Activated CD4-positive, alpha-beta T cell treated with anti-CD3 and anti-CD28 coated beads, Interleukin-2, amount 10 ng/mL, durations not matched to agents 24 days and 14 days (primary cell): Measurements from ENCODE around the gene BCAT1. TPM values are rescaled to one million over a fixed set of nuclear protein-coding genes. Genes with fewer than 3 reads are reported as not detected.
"Not testable (repeated sequence)": the region's sequence is repeated elsewhere in the genome, so short reads cannot be mapped to it uniquely, and the experiment has no call there.

Experiments
- DNase-seq: peaks from one replicate; pipeline ENCODE4 v3.0.0; 2022
- H3K27ac Mint-ChIP-seq: one replicate; pipeline ENCODE4 v1.8.0; 2022; ENCODE audit warnings: mild to moderate bottlenecking, mixed read lengths
- H3K27me3 Mint-ChIP-seq: one replicate; pipeline ENCODE4 v1.8.0; 2022; ENCODE audit warnings: mixed read lengths
- H3K36me3 Mint-ChIP-seq: one replicate; pipeline ENCODE4 v1.8.0; 2022; ENCODE audit warnings: low read depth, mild to moderate bottlenecking, mixed read lengths
- H3K4me1 Mint-ChIP-seq: one replicate; pipeline ENCODE4 v1.8.0; 2021; ENCODE audit warnings: mixed read lengths
- H3K4me3 Mint-ChIP-seq: one replicate; pipeline ENCODE4 v1.8.0; 2022; ENCODE audit warnings: mild to moderate bottlenecking, moderate library complexity, mixed read lengths
- H3K9me3 Mint-ChIP-seq: one replicate; pipeline ENCODE4 v1.8.0; 2021; ENCODE audit warnings: mixed read lengths
- intact Hi-C: fragments of 100-400 bp; cut with micrococcal nuclease; formaldehyde crosslinking; loops from one replicate; pipeline ENCODE4 v1.15.1; 2023
- total RNA-seq: library from RNA; stranded (reverse); gene quantifications from 2 replicates; pipeline ENCODE4 v1.2.3, GENCODE V29; 2022

The BCAT1 gene
- total RNA-seq, 1 donor from 2014 or later, result 49.7 TPM

DNA sequence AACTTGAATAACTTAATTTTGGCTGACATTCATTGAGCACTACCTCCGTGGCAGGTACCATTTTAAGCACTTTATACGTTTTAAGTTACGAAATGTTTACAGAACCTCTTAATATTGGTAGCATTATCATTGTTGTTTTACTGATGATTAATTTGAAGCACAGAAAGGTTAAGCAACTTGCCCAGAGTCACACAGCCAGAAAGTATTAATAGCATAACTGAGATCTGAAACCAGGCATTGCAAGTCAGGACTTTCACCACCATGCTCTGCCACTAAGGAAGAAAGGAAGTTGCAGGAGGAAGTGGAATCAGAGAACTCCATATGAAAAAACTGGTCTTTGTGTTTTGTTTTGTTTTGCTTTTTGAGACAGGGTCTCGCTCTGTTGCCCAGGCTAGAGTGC, 28.2 kb upstream of the BCAT1 start:
- Mint-ChIP-seq H3K9me3 (peaks cover 4% of the 10 kb centered on the region), H3K36me3 (no peaks in the 10 kb centered on the region), H3K4me1 (peaks cover 2% of the 10 kb centered on the region), H3K27me3 (no peaks in the 10 kb centered on the region), H3K27ac (no peak overlapping the region), H3K4me3 (no peak overlapping the region)
- DNase-seq, result no peak
- intact Hi-C loops, result no loop called here

DNA sequence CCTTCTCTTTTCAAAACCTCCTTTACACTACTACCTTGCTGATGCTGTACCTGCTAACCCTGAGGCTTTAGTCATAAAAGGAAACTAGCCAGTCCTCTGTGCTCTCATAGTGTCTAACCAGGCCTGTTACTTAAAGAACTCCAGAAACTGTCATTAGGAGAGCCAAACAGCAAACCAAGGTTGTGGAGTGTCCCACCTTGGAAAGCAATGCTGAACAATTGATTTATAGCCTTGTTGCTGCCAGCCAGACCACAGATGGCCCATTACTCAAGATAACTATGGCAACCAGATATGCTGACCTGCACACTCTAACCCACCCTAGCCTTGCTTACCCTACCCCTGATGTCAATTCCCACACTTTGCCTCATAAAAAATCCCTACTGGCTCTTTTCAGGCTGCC, 26.5 kb upstream of the BCAT1 start:
- Mint-ChIP-seq H3K27ac (no peak overlapping the region), H3K36me3 (no peaks in the 10 kb centered on the region), H3K4me3 (no peak overlapping the region), H3K9me3 (peaks cover 7% of the 10 kb centered on the region), H3K4me1 (peaks cover 2% of the 10 kb centered on the region), H3K27me3 (no peaks in the 10 kb centered on the region)
- no peak for DNase-seq
- intact Hi-C loops, result no loop called here

DNA sequence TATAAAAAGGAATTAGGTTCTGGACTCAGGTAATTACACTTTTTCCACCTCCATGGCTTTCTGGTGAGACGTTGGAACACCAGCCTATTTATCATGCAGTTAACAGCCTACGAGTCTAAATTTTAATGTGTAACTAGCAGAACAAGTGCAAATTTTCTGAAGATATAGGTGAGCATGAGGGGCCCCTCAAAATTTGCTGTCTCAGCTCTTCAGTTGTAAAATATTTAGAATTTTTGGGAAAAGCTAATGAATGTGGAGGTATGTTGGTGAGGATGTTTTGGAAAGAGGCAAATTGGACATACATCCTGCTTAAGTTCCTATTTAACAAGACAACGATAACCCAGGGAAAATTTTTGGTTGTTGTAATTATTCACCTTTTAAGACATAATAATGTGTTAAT, 25.3 kb upstream of the BCAT1 start:
- intact Hi-C loops, result no loop called here
- Mint-ChIP-seq H3K27ac (no peak overlapping the region), H3K4me1 (peaks cover under 1% of the 10 kb centered on the region), H3K4me3 (no peak overlapping the region), H3K27me3 (no peaks in the 10 kb centered on the region), H3K9me3 (peaks cover 7% of the 10 kb centered on the region), H3K36me3 (no peaks in the 10 kb centered on the region)
- no peak for DNase-seq

DNA sequence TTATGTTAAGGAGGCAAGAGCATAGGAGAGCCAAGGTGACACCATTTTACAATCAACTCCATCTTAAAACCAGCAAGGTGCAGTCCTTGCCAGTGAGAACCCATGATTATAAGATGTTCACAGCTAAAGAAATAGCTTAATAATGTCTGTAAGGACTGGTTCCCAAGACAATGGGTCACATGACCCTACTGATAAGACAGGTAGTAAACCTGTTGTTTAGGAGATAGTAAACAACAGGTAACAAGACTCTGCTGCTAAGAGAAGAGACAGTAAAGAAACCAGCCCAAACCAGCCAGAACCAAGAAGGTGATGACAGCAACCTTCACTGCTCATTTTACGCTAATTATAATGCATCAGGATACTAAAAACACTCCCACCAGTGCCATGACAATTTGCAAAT, 23.2 kb upstream of the BCAT1 start:
- Mint-ChIP-seq H3K36me3 (no peaks in the 10 kb centered on the region), H3K27me3 (no peaks in the 10 kb centered on the region), H3K4me3 (no peak overlapping the region), H3K4me1 (no peaks in the 10 kb centered on the region), H3K9me3 (peaks cover 7% of the 10 kb centered on the region), H3K27ac (no peak overlapping the region)
- DNase-seq, result no peak
- intact Hi-C loops, result no loop called here

DNA sequence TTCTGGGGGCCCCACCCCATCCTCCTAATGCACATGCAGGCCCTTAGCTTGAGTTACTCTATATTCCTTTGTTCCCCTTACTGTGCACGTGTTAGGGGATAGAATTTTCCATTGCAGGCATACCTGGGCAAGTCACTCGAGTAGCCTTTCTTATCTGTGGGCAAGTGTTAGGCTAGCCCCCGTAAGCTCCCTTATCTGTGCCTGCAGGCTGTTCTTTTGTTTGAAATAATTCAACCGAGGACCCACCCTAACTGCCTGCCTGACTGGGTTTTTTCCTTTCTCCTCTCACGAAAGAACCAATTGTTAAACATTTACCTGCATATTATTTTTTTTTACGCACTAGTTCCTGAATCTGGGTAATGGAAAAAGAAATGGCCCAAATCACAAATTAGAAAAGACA, 21.3 kb upstream of the BCAT1 start:
- no peak overlapping the region for H3K4me3 Mint-ChIP-seq
- no peaks in the 10 kb centered on the region for H3K36me3 Mint-ChIP-seq
- no peaks in the 10 kb centered on the region for H3K27me3 Mint-ChIP-seq
- no peak for DNase-seq
- H3K4me1 Mint-ChIP-seq, result no peaks in the 10 kb centered on the region
- intact Hi-C loops, result no loop called here
- H3K27ac Mint-ChIP-seq, result no peak overlapping the region
- peaks cover 7% of the 10 kb centered on the region for H3K9me3 Mint-ChIP-seq

DNA sequence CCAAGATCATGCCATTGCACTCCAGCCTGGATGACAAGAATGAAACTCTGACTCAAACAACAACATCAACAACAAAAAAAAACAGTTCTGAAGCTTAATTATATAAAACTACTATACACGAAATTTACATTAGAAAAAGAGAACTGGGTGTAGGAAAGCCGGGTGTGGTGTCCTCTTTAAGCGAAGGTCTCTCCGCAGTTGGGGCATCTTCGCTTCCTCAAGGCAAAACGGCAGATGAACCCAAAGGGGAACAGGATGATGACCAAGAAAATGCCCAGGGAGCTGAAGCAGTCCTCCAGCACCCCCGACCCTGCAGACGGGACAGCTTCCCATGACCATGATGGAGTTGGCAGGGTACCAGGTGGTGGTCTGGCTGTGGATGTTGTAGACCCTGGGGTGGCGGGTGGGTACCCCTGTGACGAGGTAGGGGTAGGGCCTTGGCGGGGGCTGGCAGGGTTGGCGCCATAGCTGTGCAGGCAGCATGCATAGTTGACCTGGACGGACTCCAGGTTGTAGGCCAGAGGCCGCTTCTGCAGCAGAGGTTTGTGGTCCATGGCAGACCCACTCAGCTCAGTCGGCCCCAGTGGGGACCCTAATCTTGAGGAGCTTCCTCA, 18.2 kb upstream of the BCAT1 start:
- no peaks in the 10 kb centered on the region for H3K36me3 Mint-ChIP-seq

DNA sequence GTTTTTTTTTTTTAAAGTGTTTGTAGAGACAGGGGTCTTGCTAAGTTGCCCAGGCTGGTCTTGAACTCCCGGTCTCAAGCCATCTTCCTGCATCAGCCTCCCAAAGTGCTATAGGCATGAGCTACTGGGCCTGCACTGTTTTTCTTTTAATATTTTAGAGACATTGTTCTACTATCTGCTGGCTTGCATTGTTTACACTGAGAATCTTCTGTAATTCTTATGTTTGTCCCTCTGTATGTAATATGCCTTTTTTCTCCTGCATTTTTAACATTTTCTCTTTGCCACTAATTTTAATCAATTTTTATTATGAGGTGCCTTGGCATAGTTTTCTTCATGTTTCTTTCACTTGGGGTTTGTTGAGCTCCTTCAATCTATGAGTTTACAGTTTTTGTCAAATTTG, 15.4 kb upstream of the BCAT1 start:
- no peaks in the 10 kb centered on the region for H3K9me3 Mint-ChIP-seq
- no peak overlapping the region for H3K4me3 Mint-ChIP-seq
- peaks cover 10% of the 10 kb centered on the region for H3K4me1 Mint-ChIP-seq
- H3K27me3 Mint-ChIP-seq, result no peaks in the 10 kb centered on the region
- intact Hi-C loops, result no loop called here
- H3K27ac Mint-ChIP-seq, result no peak overlapping the region
- DNase-seq, result no peak
- H3K36me3 Mint-ChIP-seq, result no peaks in the 10 kb centered on the region

More for the DNA sequence above, 18.2 kb upstream of the BCAT1 start:
- no peaks in the 10 kb centered on the region for H3K27me3 Mint-ChIP-seq
- no peaks in the 10 kb centered on the region for H3K4me1 Mint-ChIP-seq
- DNase-seq, result no peak
- no peak overlapping the region for H3K27ac Mint-ChIP-seq
- intact Hi-C loops, result no loop called here
- H3K9me3 Mint-ChIP-seq, result peaks cover 3% of the 10 kb centered on the region
- no peak overlapping the region for H3K4me3 Mint-ChIP-seq

DNA sequence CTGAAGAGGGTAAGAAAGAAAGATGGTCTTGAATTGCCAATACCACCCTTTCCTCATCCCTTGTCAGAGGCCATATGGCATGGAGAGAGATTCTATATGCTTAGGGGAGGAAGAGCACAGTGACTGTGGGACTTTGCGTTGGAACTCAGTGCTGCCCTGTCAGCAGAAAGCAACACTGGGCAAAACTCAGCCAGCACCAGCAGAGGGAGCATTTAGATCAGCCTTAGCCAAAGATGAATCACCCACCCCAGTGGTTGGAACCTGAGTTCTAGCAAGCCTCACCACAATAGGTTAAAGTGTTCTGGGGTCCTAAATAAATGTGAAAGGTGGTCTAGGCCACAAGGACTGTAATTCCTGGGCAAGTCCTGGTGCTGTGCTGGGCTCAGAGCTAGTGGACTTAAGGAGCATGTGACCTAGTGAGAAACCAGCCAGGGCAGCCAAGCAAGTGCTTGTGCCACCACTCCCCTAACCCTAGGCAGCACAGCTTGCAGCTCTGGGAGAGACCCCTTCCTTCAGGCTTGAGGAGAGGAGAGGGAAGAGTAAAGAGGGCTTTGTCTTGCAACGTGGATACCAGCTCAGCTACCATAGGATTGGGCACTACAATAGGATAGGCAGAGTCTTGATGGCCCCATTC, 11.4 kb upstream of the BCAT1 start:
- H3K27me3 Mint-ChIP-seq, result no peaks in the 10 kb centered on the region
- no peak overlapping the region for H3K4me3 Mint-ChIP-seq
- intact Hi-C loops, result no loop called here
- H3K9me3 Mint-ChIP-seq, result no peaks in the 10 kb centered on the region
- H3K4me1 Mint-ChIP-seq, result peaks cover 15% of the 10 kb centered on the region
- no peaks in the 10 kb centered on the region for H3K36me3 Mint-ChIP-seq
- no peak overlapping the region for H3K27ac Mint-ChIP-seq
- DNase-seq, result peak; percentile 83

DNA sequence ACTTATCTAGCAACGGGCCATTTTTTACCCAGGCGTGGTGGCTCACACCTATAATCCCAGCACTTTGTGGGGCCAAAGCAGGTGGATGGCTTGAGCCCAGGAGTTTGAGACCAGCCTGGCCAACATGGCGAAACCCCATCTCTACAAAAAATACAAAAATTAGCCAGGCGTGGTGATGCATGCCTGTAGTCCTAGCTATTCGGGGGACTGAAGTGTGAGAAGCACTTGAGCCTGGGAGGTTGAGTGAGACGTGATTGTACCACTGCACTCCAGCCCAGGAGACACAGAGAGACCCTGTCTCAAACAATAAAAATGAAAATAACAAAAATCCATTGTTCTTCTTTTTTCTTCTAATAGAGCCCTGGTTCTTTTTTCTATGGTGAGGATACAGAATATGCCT, 7.5 kb upstream of the BCAT1 start:
- intact Hi-C loops, H3K9me3 Mint-ChIP-seq, H3K36me3 Mint-ChIP-seq, H3K27me3 Mint-ChIP-seq, DNase-seq, H3K4me3 Mint-ChIP-seq: not testable (repeated sequence)
- Mint-ChIP-seq H3K27ac (peak overlapping the region; percentile 19), H3K4me1 (peaks cover 34% of the 10 kb centered on the region)

DNA sequence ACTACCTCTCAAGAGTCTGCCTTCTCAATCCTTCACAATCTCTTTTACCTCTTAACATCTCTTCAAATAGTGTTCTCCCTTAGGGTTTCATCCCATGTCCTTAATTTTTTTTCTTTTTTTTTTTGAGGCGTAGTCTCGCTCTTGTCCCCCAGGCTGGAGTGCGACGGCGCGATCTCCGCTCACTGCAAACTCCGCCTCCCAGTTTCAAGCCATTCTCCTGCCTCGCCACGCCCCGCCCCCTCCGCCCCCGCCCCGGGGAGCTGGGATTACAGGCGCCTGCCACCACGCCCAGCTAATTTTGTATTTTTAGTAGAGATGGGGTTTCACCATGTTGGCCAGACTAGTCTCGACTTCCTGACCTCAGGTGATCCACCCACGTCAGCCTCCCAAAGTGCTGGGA, 7.0 kb upstream of the BCAT1 start:
- H3K27me3 Mint-ChIP-seq, result peaks cover 3% of the 10 kb centered on the region
- H3K27ac Mint-ChIP-seq, result peak overlapping the region; percentile 22
- peaks cover 34% of the 10 kb centered on the region for H3K4me1 Mint-ChIP-seq
- intact Hi-C loops, result loop anchor here (1.0 kb wide), 2 partner anchors 35 to 117 kb away; no protein-coding TSS in a partner anchor
- H3K9me3 Mint-ChIP-seq, result no peaks in the 10 kb centered on the region
- DNase-seq, result no peak
- no peak overlapping the region for H3K4me3 Mint-ChIP-seq
- no peaks in the 10 kb centered on the region for H3K36me3 Mint-ChIP-seq

DNA sequence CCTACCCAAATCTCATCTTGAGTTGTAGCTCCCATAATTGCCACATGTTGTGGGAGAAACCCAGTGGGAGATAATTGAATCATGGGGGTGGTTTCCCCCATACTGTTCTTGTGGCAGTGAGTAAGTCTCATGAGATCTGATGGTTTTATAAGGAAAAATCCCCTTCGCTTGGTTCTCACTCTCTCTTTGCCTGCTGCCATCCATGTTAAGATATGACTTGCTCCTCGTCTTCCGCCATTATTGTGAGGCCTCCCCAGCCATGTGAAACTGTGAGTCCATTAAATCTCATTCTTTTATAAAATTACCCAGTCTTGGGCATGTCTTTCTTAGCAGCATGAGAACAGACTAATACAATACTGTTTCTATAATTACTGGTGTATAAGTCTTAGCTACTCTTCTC, 6.5 kb upstream of the BCAT1 start:
- DNase-seq, result no peak
- Mint-ChIP-seq H3K9me3 (no peaks in the 10 kb centered on the region), H3K27me3 (peaks cover 3% of the 10 kb centered on the region), H3K36me3 (no peaks in the 10 kb centered on the region), H3K27ac (peak overlapping the region; percentile 22), H3K4me1 (peaks cover 36% of the 10 kb centered on the region), H3K4me3 (no peak overlapping the region)
- intact Hi-C loops, result loop anchor here (1.0 kb wide), 2 partner anchors 34 to 116 kb away; no protein-coding TSS in a partner anchor

DNA sequence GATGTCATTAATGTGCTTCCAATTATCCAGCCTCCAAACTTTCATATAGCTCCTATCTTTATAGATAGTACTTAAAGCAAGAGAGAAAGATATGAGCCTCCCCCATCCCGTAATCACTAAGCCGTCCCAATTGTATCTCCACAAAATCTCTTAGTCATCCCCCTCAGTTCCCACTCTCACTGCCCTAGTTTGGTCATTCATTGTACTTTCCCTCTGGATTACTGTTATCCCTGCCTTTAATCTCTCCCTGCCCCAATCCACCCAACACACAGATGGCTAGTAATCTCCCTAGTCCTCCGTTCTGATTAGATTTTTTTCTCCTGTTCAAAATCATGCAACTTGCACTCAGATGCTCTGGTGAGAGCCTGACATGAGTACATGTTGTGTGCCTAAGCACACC, 5.4 kb upstream of the BCAT1 start:
- H3K27me3 Mint-ChIP-seq, result peaks cover 8% of the 10 kb centered on the region

DNA sequence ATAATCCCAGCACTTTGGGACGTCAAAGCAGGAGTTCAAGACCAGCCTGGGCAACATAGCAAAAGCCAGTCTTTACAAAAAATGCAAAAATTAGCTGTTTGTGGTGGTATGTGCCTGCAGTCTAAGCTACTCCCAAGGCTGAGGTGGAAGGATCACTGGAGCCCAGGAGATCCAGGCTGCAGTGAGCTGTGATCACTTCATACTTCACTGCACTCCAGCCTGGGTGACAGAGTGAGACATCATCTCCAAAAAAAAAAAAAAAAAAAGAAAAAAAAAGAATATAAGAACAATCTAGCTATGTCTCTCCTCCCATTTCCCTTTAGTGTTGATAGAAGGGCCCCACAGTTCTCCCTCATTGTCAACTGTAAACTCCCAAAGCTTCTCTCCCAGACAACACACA, 3.5 kb upstream of the BCAT1 start:
- H3K36me3 Mint-ChIP-seq, result no peaks in the 10 kb centered on the region
- H3K9me3 Mint-ChIP-seq, result no peaks in the 10 kb centered on the region
- H3K27ac Mint-ChIP-seq, result no peak overlapping the region
- H3K4me1 Mint-ChIP-seq, result peaks cover 53% of the 10 kb centered on the region
- no peak for DNase-seq
- intact Hi-C loops, result no loop called here
- H3K27me3 Mint-ChIP-seq, result peaks cover 8% of the 10 kb centered on the region
- no peak overlapping the region for H3K4me3 Mint-ChIP-seq

More for the DNA sequence above, 5.4 kb upstream of the BCAT1 start:
- intact Hi-C loops, result no loop called here
- Mint-ChIP-seq H3K36me3 (no peaks in the 10 kb centered on the region), H3K4me3 (no peak overlapping the region), H3K4me1 (peaks cover 36% of the 10 kb centered on the region), H3K27ac (no peak overlapping the region), H3K9me3 (no peaks in the 10 kb centered on the region)
- DNase-seq, result no peak

DNA sequence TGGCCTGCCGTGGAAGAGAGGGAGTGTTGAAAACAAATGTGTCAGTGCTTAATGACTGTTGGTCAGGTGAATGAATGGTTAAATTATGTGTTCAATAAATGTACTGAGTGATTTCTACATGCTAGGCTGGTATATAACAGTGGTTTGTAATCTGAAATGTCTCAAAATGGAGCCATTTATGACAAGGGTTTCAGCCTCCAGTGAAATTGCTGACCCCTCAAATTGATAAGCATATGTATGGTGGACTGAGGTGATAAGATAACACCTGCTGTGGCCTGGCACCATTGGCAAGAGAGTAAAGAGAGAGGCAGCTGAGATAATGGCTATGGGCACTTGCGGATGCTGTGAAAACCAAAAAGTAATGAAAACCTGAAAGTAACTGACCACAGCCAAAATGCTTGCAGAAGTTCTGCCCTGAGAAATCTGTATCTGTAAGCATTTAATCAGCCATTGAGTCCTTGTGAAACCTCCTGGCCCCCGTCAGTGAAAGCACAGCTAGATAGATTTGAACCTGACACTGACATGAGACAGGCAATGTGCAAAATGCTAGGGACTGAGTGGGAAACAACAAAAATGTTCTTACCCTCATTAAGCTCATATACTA, 1.4 kb upstream of the BCAT1 start:
- peak overlapping the region; percentile 33 for H3K4me3 Mint-ChIP-seq

More for the DNA sequence above, 1.4 kb upstream of the BCAT1 start:
- Mint-ChIP-seq H3K9me3 (no peaks in the 10 kb centered on the region), H3K4me1 (peaks cover 60% of the 10 kb centered on the region), H3K36me3 (peaks cover 4% of the 10 kb centered on the region), H3K27ac (peak overlapping the region; percentile 47), H3K27me3 (peaks cover 8% of the 10 kb centered on the region)
- DNase-seq, result no peak
- intact Hi-C loops, result no loop called here
